Spleen (tissue), 11 donors: ENCODE measurements around the gene DLG2. TPM values are rescaled to one million over a fixed set of nuclear protein-coding genes. Genes with fewer than 3 reads are reported as not detected.

Source experiments
- DNase-seq: peaks from one replicate; pipeline ENCODE4 v3.0.0-alpha.2; 2020
- H3K27ac ChIP-seq, 8 donors: fragments of 200-600 bp; sonication (generic) in 7 of 8; 1 replicate in 4 of 8; 2 replicates in 4 of 8; pipeline versions ENCODE4 v1.5.0 to v1.8.0; 2016 to 2021; ENCODE audit warnings: inconsistent platforms in 4 of 8, mild to moderate bottlenecking in 4 of 8, moderate library complexity in 1 of 8
- H3K27me3 ChIP-seq, 7 donors: fragments of 200-600 bp; sonication (generic) in 6 of 7; replicated peaks in 1 of 7; 1 replicate in 4 of 7; 2 replicates in 3 of 7; pipeline versions ENCODE4 v1.5.0 to v1.8.0; 2016 to 2021; ENCODE audit warnings: inconsistent platforms in 3 of 7, mild to moderate bottlenecking in 1 of 7
- H3K36me3 ChIP-seq, 6 donors: fragments of 200-600 bp; sonication (generic) in 5 of 6; 1 replicate in 4 of 6; 2 replicates in 2 of 6; pipeline versions ENCODE4 v1.5.0 to v1.8.0; 2016 to 2021; ENCODE audit warnings: inconsistent platforms in 2 of 6
- H3K4me1 ChIP-seq, 6 donors: fragments of 200-600 bp; sonication (generic) in 5 of 6; 1 replicate in 3 of 6; 2 replicates in 3 of 6; pipeline versions ENCODE4 v1.5.0 to v1.8.0; 2016 to 2021; ENCODE audit warnings: inconsistent platforms in 3 of 6
- H3K4me3 ChIP-seq, 8 donors: fragments of 200-600 bp; sonication (generic) in 7 of 8; 1 replicate in 4 of 8; 2 replicates in 4 of 8; pipeline versions ENCODE4 v1.5.0 to v1.8.0; 2016 to 2021; ENCODE audit warnings: inconsistent platforms in 4 of 8, mild to moderate bottlenecking in 4 of 8, moderate library complexity in 2 of 8
- H3K9me3 ChIP-seq, 8 donors: fragments of 200-600 bp; sonication (generic) in 7 of 8; 1 replicate in 4 of 8; 2 replicates in 4 of 8; pipeline versions ENCODE4 v1.5.0 to v1.8.0; 2016 to 2021; ENCODE audit warnings: inconsistent platforms in 4 of 8
- CTCF ChIP-seq, 11 experiments: fragments of 200-600 bp in 7 of 11; fragments of 450-650 bp in 4 of 11; sonication (generic) in 4 of 11; IDR thresholded peaks in 8 of 11; conservative IDR thresholded peaks in 3 of 11; 1 replicate in 7 of 11; 2 replicates in 4 of 11; pipeline versions ENCODE4 v1.4.0 to v1.8.0; 2016 to 2021; ENCODE audit warnings: antibody characterized with exemption in 11 of 11, inconsistent platforms in 4 of 11, mild to moderate bottlenecking in 1 of 11
- POLR2A ChIP-seq, 3 donors: fragments of 450-650 bp; IDR thresholded peaks; one replicate each; pipeline ENCODE4 v1.5.1; 2017; ENCODE audit warnings: antibody characterized with exemption in 3 of 3, mild to moderate bottlenecking in 1 of 3
- POLR2AphosphoS5 ChIP-seq, 3 donors: sonication (generic); formaldehyde crosslinking; IDR thresholded peaks; one replicate each; pipeline ENCODE4 v1.5.1; 2017; ENCODE audit warnings: antibody characterized with exemption in 3 of 3
- WGBS, 5 donors: extraction: QIAGEN DNeasy Blood & Tissue Kit in 3 of 5; methylation state at CpG; one replicate each; pipeline versions ENCODE4 v1.1.5 to v1.1.7; 2013 to 2018; 5-methylcytosine and 5-hydroxymethylcytosine counted together
- intact Hi-C: fragments of 100-400 bp; cut with DNase I; formaldehyde crosslinking; loops from one replicate; pipeline ENCODE4 v1.15.0; 2023; ENCODE audit warnings: low total_unique reads
- polyA plus RNA-seq, 3 donors: library from polyadenylated mRNA; stranded (reverse); fragments of 200-250 nt; gene quantifications; one replicate each; pipeline ENCODE4 v1.2.1, GENCODE V29; 2013
- total RNA-seq, 7 donors: library from RNA; depleted of rRNA in 3 of 7; stranded (reverse); fragments of >200 nt in 3 of 7; fragmentation: NEBNext Ultra II Directional in 4 of 7; extraction: Animal tissue kit (Norgen Biotek cat#: 25700) in 4 of 7; gene quantifications; one replicate each; pipeline versions ENCODE4 v1.1.0 to v1.2.1, GENCODE V29; 2016 to 2021
- donor health status: healthy with polysubstance abuse.
- donor health status: DM: no; HTN: no; CAD: no; lungs with moderate emphysema.
- donor health status: DM: no; HTN: no; CAD: no.
- donor health status: Bipolar disorder and iron deficiency.
- donor health status: healthy.
- donor health status: DM: no; HTN: no; CAD: no.
- donor health status: DM: yes; HTN: yes; CAD: no.

The DLG2 gene
- total and polyA plus RNA-seq, 10 donors = 0.43 to 12.7 (median 7.9) TPM

GRCh38 chr11:84241343-84242131 is 1385.6 kb downstream of the DLG2 start:
- intact Hi-C loops = no loop called here
- TF ChIP-seq CTCF (IDR thresholded peaks at IDR 0.05 in 8 of 11, conservative IDR thresholded peaks at IDR 0.05 in 3 of 11) (no peak), POLR2A (IDR thresholded peaks at IDR 0.05) (no peak), POLR2AphosphoS5 (IDR thresholded peaks at IDR 0.05) (no peak)
- 73 to 86% (median 82%) methylated on average over 5 of the region's 5 CpGs for WGBS, 5 donors

GRCh38 chr11:84240847-84241246 is 1386.3 kb downstream of the DLG2 start:
- Histone ChIP-seq H3K4me3 (no peak overlapping the region), H3K4me1 (no peaks in the 10 kb centered on the region), H3K9me3 (no peaks in the 10 kb centered on the region), H3K36me3 (no peaks in the 10 kb centered on the region), H3K27ac (no peak overlapping the region), H3K27me3 (no peaks in the 10 kb centered on the region)
- no peak for TF ChIP-seq CTCF (IDR thresholded peaks at IDR 0.05 in 8 of 11, conservative IDR thresholded peaks at IDR 0.05 in 3 of 11)
- TF ChIP-seq POLR2AphosphoS5 (IDR thresholded peaks at IDR 0.05) = no peak
- WGBS, 5 donors = 85 to 98% (median 93%) methylated on average over 1 of the region's 1 CpG
- DNase-seq = no peak
- intact Hi-C loops = no loop called here

More at GRCh38 chr11:84241343-84242131, 1385.6 kb downstream of the DLG2 start:
- Histone ChIP-seq H3K36me3 (no peaks in the 10 kb centered on the region), H3K4me3 (no peak overlapping the region), H3K27ac (no peak overlapping the region), H3K9me3 (no peaks in the 10 kb centered on the region), H3K4me1 (no peaks in the 10 kb centered on the region), H3K27me3 (no peaks in the 10 kb centered on the region)
- no peak for DNase-seq

GRCh38 chr11:84236436-84236835 is 1390.7 kb downstream of the DLG2 start:
- Histone ChIP-seq H3K27me3 (no peaks in the 10 kb centered on the region), H3K9me3 (no peaks in the 10 kb centered on the region), H3K27ac (no peak overlapping the region), H3K4me3 (no peak overlapping the region), H3K36me3 (no peaks in the 10 kb centered on the region), H3K4me1 (no peaks in the 10 kb centered on the region)
- no peak for DNase-seq
- intact Hi-C loops = no loop called here
- TF ChIP-seq POLR2AphosphoS5 (IDR thresholded peaks at IDR 0.05) (no peak), CTCF (IDR thresholded peaks at IDR 0.05 in 8 of 11, conservative IDR thresholded peaks at IDR 0.05 in 3 of 11) (no peak), POLR2A (IDR thresholded peaks at IDR 0.05) (no peak)

GRCh38 chr11:84234462-84235202 is 1392.5 kb downstream of the DLG2 start:
- H3K27ac ChIP-seq = no peak overlapping the region
- H3K9me3 ChIP-seq = no peaks in the 10 kb centered on the region
- intact Hi-C loops = no loop called here
- H3K27me3 ChIP-seq = no peaks in the 10 kb centered on the region
- no peak for DNase-seq
- TF ChIP-seq POLR2A (IDR thresholded peaks at IDR 0.05) = no peak
- TF ChIP-seq POLR2AphosphoS5 (IDR thresholded peaks at IDR 0.05) = no peak
- no peak for TF ChIP-seq CTCF (IDR thresholded peaks at IDR 0.05 in 8 of 11, conservative IDR thresholded peaks at IDR 0.05 in 3 of 11)
- H3K4me1 ChIP-seq = no peaks in the 10 kb centered on the region
- H3K36me3 ChIP-seq = no peaks in the 10 kb centered on the region
- H3K4me3 ChIP-seq = no peak overlapping the region
- 55 to 61% (median 59%) methylated on average over 4 of the region's 4 CpGs for WGBS, 5 donors
